HepG2 (cell line): Measurements from ENCODE around the gene HSD3B1. TPM values are rescaled to one million over a fixed set of nuclear protein-coding genes. Genes with fewer than 3 reads are reported as not detected.
A peak's percentile ranks its signal among the peaks of the same experiment; 100 is the strongest.

ENCODE experiments used
- ATF4 ChIP-seq, 2 experiments: fragments of 450-650 bp in 1 of 2; sonication (generic) in 1 of 2; formaldehyde crosslinking; IDR thresholded peaks; 2 replicates each; pipeline versions ENCODE4 v1.5.0 to v1.8.0; 2020 to 2022; ENCODE audit warnings: mild to moderate bottlenecking in 1 of 2, missing genetic modification reagents in 1 of 2
- HNF4A ChIP-seq: sonication (generic); formaldehyde crosslinking; IDR thresholded peaks from 2 replicates; pipeline ENCODE4 v1.4.0; 2020; ENCODE audit warnings: missing genetic modification reagents
- ZNF333 ChIP-seq: sonication (generic); formaldehyde crosslinking; IDR thresholded peaks from 2 replicates; pipeline ENCODE4 v1.4.0; 2020; ENCODE audit warnings: mild to moderate bottlenecking, missing genetic modification reagents, borderline replicate concordance
- ZNF530 ChIP-seq: sonication (generic); formaldehyde crosslinking; IDR thresholded peaks from 2 replicates; pipeline ENCODE4 v1.5.0; 2020; ENCODE audit warnings: low read depth, mild to moderate bottlenecking, missing genetic modification reagents
- ZNF558 ChIP-seq: sonication (generic); formaldehyde crosslinking; IDR thresholded peaks from 2 replicates; pipeline ENCODE4 v1.9.0; 2022; ENCODE audit warnings: mild to moderate bottlenecking, missing genetic modification reagents, borderline replicate concordance
- ZNF749 ChIP-seq: sonication (generic); formaldehyde crosslinking; IDR thresholded peaks from 2 replicates; pipeline ENCODE4 v1.8.0; 2022; ENCODE audit warnings: mild to moderate bottlenecking, missing genetic modification reagents, moderate library complexity, borderline replicate concordance
- ZNF784 ChIP-seq: sonication (generic); formaldehyde crosslinking; IDR thresholded peaks from 2 replicates; pipeline ENCODE4 v1.5.1; 2020; ENCODE audit warnings: missing genetic modification reagents, mild to moderate bottlenecking, borderline replicate concordance
- polyA plus RNA-seq, 8 experiments: library from polyadenylated mRNA; depleted of rRNA in 3 of 8; stranded (reverse) in 7 of 8; unstranded in 1 of 8; fragments of >200 nt; fragmentation: Illumina TruSeq in 4 of 8; extraction: Trizol in 4 of 8; gene quantifications; 2 replicates each; pipeline versions ENCODE4 v1.2.1 to v1.2.3, GENCODE V29; 2011 to 2016; ENCODE audit warnings: low read depth in 4 of 8, missing spikeins in 1 of 8, mixed read lengths in 1 of 8; ENCODE audit not compliant: insufficient read depth in 1 of 8
- total RNA-seq, 5 experiments: library from RNA; depleted of rRNA; stranded (reverse); fragments of >200 nt; fragmentation: Illumina TruSeq; extraction: Trizol; gene quantifications; 2 replicates each; pipeline ENCODE4 v1.2.3, GENCODE V29; 2016; ENCODE audit warnings: low read depth in 1 of 5
- TF ChIP-seq, protein P1 (sequence below): sonication (generic); formaldehyde crosslinking; IDR thresholded peaks from 2 replicates; pipeline ENCODE4 v1.4.0; 2020; ENCODE audit warnings: missing genetic modification reagents
- TF ChIP-seq, protein P2 (sequence below): sonication (generic); formaldehyde crosslinking; IDR thresholded peaks from 2 replicates; pipeline ENCODE4 v1.4.0; 2020; ENCODE audit warnings: low read depth, missing genetic modification reagents
- TF ChIP-seq, protein P3 (sequence below): sonication (generic); formaldehyde crosslinking; IDR thresholded peaks from 2 replicates; pipeline ENCODE4 v1.4.0; 2020; ENCODE audit warnings: missing genetic modification reagents

Gene HSD3B1
- total and polyA plus RNA-seq, 2 of the 13 experiments (the other 11 are each of a cell fraction or from before 2014, with no cell fraction given), result not detected

GRCh38 chr1:119467857-119468668 lies 38.9 kb upstream of the HSD3B1 start (continued):
- TF ChIP-seq, protein P1, sequence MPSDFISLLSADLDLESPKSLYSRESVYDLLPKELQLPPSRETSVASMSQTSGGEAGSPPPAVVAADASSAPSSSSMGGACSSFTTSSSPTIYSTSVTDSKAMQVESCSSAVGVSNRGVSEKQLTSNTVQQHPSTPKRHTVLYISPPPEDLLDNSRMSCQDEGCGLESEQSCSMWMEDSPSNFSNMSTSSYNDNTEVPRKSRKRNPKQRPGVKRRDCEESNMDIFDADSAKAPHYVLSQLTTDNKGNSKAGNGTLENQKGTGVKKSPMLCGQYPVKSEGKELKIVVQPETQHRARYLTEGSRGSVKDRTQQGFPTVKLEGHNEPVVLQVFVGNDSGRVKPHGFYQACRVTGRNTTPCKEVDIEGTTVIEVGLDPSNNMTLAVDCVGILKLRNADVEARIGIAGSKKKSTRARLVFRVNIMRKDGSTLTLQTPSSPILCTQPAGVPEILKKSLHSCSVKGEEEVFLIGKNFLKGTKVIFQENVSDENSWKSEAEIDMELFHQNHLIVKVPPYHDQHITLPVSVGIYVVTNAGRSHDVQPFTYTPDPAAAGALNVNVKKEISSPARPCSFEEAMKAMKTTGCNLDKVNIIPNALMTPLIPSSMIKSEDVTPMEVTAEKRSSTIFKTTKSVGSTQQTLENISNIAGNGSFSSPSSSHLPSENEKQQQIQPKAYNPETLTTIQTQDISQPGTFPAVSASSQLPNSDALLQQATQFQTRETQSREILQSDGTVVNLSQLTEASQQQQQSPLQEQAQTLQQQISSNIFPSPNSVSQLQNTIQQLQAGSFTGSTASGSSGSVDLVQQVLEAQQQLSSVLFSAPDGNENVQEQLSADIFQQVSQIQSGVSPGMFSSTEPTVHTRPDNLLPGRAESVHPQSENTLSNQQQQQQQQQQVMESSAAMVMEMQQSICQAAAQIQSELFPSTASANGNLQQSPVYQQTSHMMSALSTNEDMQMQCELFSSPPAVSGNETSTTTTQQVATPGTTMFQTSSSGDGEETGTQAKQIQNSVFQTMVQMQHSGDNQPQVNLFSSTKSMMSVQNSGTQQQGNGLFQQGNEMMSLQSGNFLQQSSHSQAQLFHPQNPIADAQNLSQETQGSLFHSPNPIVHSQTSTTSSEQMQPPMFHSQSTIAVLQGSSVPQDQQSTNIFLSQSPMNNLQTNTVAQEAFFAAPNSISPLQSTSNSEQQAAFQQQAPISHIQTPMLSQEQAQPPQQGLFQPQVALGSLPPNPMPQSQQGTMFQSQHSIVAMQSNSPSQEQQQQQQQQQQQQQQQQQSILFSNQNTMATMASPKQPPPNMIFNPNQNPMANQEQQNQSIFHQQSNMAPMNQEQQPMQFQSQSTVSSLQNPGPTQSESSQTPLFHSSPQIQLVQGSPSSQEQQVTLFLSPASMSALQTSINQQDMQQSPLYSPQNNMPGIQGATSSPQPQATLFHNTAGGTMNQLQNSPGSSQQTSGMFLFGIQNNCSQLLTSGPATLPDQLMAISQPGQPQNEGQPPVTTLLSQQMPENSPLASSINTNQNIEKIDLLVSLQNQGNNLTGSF (CRISPR knock-in tag), result no peak
- TF ChIP-seq ZNF558 (CRISPR knock-in tag), result no peak
- TF ChIP-seq, protein P2, sequence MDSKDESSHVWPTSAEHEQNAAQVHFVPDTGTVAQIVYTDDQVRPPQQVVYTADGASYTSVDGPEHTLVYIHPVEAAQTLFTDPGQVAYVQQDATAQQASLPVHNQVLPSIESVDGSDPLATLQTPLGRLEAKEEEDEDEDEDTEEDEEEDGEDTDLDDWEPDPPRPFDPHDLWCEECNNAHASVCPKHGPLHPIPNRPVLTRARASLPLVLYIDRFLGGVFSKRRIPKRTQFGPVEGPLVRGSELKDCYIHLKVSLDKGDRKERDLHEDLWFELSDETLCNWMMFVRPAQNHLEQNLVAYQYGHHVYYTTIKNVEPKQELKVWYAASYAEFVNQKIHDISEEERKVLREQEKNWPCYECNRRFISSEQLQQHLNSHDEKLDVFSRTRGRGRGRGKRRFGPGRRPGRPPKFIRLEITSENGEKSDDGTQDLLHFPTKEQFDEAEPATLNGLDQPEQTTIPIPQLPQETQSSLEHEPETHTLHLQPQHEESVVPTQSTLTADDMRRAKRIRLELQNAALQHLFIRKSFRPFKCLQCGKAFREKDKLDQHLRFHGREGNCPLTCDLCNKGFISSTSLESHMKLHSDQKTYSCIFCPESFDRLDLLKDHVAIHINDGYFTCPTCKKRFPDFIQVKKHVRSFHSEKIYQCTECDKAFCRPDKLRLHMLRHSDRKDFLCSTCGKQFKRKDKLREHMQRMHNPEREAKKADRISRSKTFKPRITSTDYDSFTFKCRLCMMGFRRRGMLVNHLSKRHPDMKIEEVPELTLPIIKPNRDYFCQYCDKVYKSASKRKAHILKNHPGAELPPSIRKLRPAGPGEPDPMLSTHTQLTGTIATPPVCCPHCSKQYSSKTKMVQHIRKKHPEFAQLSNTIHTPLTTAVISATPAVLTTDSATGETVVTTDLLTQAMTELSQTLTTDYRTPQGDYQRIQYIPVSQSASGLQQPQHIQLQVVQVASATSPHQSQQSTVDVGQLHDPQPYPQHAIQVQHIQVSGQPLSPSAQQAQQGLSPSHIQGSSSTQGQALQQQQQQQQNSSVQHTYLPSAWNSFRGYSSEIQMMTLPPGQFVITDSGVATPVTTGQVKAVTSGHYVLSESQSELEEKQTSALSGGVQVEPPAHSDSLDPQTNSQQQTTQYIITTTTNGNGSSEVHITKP (CRISPR knock-in tag), result no peak
- TF ChIP-seq HNF4A (CRISPR knock-in tag), result peak; percentile 56
- no peak for TF ChIP-seq ZNF333 (CRISPR knock-in tag)
- TF ChIP-seq ZNF530 (CRISPR knock-in tag), result no peak
- TF ChIP-seq ATF4 (CRISPR knock-in tag; IDR thresholded peaks at IDR 0.05), result no peak
- TF ChIP-seq, protein P3, sequence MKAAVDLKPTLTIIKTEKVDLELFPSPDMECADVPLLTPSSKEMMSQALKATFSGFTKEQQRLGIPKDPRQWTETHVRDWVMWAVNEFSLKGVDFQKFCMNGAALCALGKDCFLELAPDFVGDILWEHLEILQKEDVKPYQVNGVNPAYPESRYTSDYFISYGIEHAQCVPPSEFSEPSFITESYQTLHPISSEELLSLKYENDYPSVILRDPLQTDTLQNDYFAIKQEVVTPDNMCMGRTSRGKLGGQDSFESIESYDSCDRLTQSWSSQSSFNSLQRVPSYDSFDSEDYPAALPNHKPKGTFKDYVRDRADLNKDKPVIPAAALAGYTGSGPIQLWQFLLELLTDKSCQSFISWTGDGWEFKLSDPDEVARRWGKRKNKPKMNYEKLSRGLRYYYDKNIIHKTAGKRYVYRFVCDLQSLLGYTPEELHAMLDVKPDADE, result no peak
- no peak for TF ChIP-seq ZNF784
- no peak for TF ChIP-seq ZNF749 (CRISPR knock-in tag)
